Mucosa of descending colon (tissue), 3 donors: Measurements from ENCODE around the gene DUS1L. TPM values are rescaled to one million over a fixed set of nuclear protein-coding genes. Genes with fewer than 3 reads are reported as not detected.

Source experiments
- ATAC-seq: fragments of 200-7000 bp; cut with Tn5 transposase; one replicate; pipeline ENCODE4 v1.9.1; 2020; ENCODE audit warnings: mild to moderate bottlenecking, moderate library complexity
- DNase-seq, 3 donors: peaks; one replicate each; pipeline ENCODE4 v3.0.0-alpha.2; 2020
- H3K36me3 ChIP-seq: fragments of 200-600 bp; one replicate; pipeline ENCODE4 v1.8.0; 2021; ENCODE audit warnings: low read depth, mild to moderate bottlenecking
- H3K4me1 ChIP-seq: fragments of 200-600 bp; one replicate; pipeline ENCODE4 v1.8.0; 2021; ENCODE audit warnings: low read depth, mild to moderate bottlenecking
- H3K4me3 ChIP-seq: fragments of 200-600 bp; one replicate; pipeline ENCODE4 v1.8.0; 2021; ENCODE audit warnings: mild to moderate bottlenecking
- H3K9me3 ChIP-seq: fragments of 200-600 bp; one replicate; pipeline ENCODE4 v1.8.0; 2021; ENCODE audit warnings: mild to moderate bottlenecking
- intact Hi-C, 2 donors: fragments of 100-400 bp; cut with DNase I in 1 of 2; cut with micrococcal nuclease in 1 of 2; formaldehyde crosslinking; loops; one replicate each; pipeline versions ENCODE4 v1.11.0 to v1.11.1; 2022; cut with DNase I, micrococcal nuclease
- total RNA-seq, 3 donors: library from RNA; stranded (reverse); fragmentation: NEBNext Ultra II Directional in 2 of 3; extraction: Animal tissue kit (Norgen Biotek cat#: 25700) in 2 of 3; gene quantifications; one replicate each; pipeline versions ENCODE4 v1.2.1 to v1.2.4, GENCODE V29; 2021 to 2023
- TF ChIP-seq, protein P1 (sequence below): fragments of 200-600 bp; IDR thresholded peaks from one replicate; pipeline ENCODE4 v1.8.0; 2022; ENCODE audit warnings: antibody characterized with exemption, mild to moderate bottlenecking
- donor health status: DM: no; HTN: no; CAD: no; lungs with moderate emphysema.
- donor health status: DM: no; HTN: no; CAD: no.
- donor health status: DM: no; HTN: yes; CAD: no.

Gene DUS1L
- total RNA-seq, 3 donors from 2014 or later, result 99.8 to 143 (median 138) TPM

DNA sequence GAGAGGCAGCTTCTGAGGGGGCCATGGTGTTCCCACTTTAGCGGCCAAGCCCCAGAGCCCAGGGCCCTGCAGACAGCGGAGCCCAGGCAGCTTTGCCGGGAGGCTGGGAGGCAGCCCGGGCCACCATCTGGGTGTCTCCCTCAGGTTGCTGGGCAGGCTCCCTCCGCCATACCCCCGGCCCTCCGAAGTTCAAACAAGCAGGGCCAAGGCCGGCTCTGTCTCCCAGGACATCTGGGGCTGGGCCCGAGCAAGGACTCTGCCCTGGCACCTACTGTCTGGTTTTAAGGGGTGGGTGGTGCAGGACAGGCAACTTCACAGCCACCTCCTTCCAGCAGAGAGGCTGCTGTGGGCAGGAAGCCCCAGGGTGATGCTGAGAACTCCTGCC, 2.6 kb downstream of the DUS1L start:
- ATAC-seq (no peak), DNase-seq (no peak)
- TF ChIP-seq, protein P1, sequence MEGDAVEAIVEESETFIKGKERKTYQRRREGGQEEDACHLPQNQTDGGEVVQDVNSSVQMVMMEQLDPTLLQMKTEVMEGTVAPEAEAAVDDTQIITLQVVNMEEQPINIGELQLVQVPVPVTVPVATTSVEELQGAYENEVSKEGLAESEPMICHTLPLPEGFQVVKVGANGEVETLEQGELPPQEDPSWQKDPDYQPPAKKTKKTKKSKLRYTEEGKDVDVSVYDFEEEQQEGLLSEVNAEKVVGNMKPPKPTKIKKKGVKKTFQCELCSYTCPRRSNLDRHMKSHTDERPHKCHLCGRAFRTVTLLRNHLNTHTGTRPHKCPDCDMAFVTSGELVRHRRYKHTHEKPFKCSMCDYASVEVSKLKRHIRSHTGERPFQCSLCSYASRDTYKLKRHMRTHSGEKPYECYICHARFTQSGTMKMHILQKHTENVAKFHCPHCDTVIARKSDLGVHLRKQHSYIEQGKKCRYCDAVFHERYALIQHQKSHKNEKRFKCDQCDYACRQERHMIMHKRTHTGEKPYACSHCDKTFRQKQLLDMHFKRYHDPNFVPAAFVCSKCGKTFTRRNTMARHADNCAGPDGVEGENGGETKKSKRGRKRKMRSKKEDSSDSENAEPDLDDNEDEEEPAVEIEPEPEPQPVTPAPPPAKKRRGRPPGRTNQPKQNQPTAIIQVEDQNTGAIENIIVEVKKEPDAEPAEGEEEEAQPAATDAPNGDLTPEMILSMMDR, result no peak
- H3K4me3 ChIP-seq, result no peak overlapping the region
- no peaks in the 10 kb centered on the region for H3K36me3 ChIP-seq
- H3K9me3 ChIP-seq, result no peaks in the 10 kb centered on the region
- intact Hi-C loops, result no loop called here
- peaks cover 16% of the 10 kb centered on the region for H3K4me1 ChIP-seq

DNA sequence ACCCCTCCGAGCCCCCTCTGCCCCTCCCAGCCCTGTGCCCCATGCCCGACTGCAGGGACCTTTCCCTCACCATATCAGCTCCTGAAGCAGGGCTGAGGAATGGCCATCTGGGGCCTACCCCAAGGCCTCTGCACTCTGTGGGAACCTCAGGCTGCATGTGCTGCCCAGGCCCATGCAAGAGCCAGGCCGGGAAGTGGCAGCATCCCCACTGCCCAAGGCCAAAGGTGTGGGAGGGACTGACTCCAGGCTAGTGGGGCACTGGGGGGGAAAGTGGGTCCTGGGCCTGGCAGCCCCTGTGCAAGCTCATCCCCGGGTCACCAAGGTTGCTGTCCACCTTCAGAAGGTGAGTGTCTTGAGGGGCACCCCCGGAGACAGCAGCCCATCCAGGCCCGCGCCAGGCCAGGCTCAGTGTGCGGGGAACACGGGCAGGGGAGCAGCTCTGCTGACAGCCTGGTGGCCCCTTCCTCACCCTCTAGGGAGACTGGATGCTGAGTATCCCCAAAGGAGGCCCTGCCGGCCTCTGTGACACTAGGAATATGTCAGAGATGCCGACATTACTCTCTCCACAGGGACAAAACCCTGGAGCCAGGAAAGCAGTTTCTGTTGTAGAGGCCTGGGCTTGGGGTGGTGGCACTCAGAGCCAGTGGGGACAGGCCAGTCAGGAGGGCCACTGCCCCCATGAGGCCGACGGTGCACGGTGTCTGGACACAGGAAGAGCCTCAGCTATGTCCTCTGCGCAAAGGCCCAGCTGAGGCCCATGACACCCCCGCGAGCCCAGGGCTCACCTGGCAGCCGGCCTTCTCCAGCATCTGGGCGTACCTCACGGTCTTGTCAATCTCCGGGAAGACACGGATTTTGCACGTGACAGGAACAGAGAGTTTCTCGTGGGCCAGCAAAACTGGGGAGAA, 3.3 kb downstream of the DUS1L start:
- intact Hi-C loops, result no loop called here
- ATAC-seq, result no peak
- Histone ChIP-seq H3K4me1 (peaks cover 16% of the 10 kb centered on the region), H3K36me3 (no peaks in the 10 kb centered on the region), H3K9me3 (no peaks in the 10 kb centered on the region), H3K4me3 (no peak overlapping the region)
- TF ChIP-seq, protein P1, result no peak
- DNase-seq, result no peak

DNA sequence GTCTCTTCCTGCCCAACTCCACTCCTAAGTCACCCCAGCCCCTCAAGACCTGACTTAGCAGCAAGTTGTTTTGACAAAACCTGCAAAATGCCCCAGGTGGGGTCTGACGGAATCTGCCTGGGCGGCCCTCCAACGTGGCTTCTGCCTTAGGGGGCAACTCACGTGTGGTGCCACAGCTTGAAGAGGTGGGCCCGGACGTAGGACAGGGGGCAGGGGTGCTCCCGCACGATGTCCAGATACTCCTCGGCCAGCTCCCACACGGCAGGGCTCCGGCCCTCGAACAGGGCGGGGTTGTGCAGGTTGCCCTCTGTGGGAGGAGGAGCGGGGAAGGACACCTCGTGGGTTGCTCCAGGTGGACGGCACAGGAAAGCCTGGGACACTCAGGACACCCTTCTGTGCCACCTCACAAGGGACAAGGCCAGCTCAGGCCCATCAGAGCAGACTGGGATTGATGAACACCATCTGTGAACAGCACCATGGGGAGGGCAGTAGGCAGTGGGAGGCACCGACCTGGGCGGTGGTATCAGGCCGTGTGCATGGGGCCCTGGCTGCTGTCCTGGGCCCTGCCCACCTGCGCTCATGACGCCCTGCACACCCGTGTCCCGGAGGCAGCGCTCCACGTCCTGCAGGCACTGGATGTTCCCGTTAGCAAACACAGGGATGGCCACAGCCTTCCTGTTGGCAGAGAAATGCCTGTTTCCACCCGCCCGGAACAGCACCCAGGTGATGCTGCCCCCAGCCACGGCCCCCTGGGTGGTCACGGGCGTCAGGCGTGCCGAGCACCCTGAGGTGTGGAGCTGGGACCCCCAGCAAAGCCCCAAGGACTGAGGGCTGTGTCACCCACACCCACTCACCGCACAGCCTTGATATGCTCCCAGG, 4.3 kb downstream of the DUS1L start:
- Histone ChIP-seq H3K9me3 (no peaks in the 10 kb centered on the region), H3K36me3 (no peaks in the 10 kb centered on the region), H3K4me1 (peaks cover 14% of the 10 kb centered on the region), H3K4me3 (no peak overlapping the region)
- ATAC-seq, result no peak
- peak in 1 of 3 donors; percentile 47 for DNase-seq
- intact Hi-C loops, result no loop called here
- TF ChIP-seq, protein P1, result no peak

DNA sequence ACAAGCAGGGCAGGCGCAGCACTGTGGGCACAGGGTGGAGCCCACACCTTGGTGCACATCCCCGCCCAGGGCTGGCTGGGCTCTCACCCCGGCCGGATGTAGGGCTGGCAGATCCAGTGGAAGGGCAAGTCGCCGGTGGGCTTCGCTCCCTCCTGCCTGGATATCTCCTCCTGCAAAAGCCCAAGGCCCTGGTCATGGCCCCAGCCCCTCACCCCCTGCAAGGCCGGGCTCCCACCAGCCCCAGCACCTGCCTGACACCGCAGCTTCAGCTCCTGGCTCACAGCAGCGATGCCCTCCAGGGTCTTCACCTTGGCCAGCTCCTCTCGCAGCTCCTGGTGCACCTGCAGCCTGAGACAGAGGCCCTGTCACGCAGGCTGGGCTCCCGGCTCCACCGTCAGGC, 5.0 kb downstream of the DUS1L start:
- Histone ChIP-seq H3K36me3 (no peaks in the 10 kb centered on the region), H3K4me1 (peaks cover 10% of the 10 kb centered on the region), H3K4me3 (no peak overlapping the region), H3K9me3 (no peaks in the 10 kb centered on the region)
- intact Hi-C loops, result no loop called here
- TF ChIP-seq, protein P1, result no peak
- DNase-seq, result peak in 1 of 3 donors; percentile 50
- no peak for ATAC-seq

DNA sequence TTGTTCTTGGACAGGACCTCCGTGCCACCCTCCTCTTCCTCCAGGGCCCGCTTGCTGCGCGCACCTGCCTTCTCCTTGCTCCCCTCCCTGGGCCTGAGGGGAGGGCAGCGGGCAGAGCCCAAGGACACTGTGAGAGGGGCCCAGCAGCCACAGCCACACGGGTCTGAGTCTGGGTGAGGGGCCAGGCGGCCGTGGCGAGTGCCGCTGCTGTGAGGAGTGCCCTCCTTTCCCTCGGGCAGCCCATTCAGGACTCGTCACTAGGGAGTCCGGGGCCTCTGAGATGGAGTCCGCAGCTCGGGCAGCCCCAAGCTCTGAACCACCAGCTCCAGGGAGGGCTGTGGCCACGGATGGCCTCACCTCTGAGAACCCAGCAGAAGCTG, 5.6 kb downstream of the DUS1L start:
- no peak for ATAC-seq
- intact Hi-C loops, result no loop called here
- peak in 1 of 3 donors; percentile 41 for DNase-seq
- no peaks in the 10 kb centered on the region for H3K9me3 ChIP-seq
- no peak overlapping the region for H3K4me3 ChIP-seq
- no peaks in the 10 kb centered on the region for H3K36me3 ChIP-seq
- TF ChIP-seq, protein P1, result no peak
- H3K4me1 ChIP-seq, result peaks cover 10% of the 10 kb centered on the region
